LoVo (cell line): ENCODE data around the gene ADPRH.
A peak's percentile ranks its signal among the peaks of the same experiment; 100 is the strongest.
"Not testable (repeated sequence)": the region's sequence is repeated elsewhere in the genome, so short reads cannot be mapped to it uniquely, and the experiment has no call there.

Experiments
- DNase-seq: peaks from one replicate; pipeline ENCODE4 v3.0.0-alpha.2; 2016; ENCODE audit warnings: low spot score

The ADPRH gene

GRCh38 chr3:119579366-119580066 lies at the start of gene ADPRH:
TSS of gene ADPRH (plus strand) at chr3:119579492. CDS start at chr3:119582170, 2,678 bp downstream.
- peak; percentile 68 for DNase-seq

GRCh38 chr3:119529883-119530282 lies 49.4 kb upstream of the ADPRH start:
- DNase-seq, result no peak

GRCh38 chr3:119530456-119530855 lies 48.8 kb upstream of the ADPRH start:
- DNase-seq, result no peak

- DNase-seq, result no peak
Observed at GRCh38 chr3:119531151-119531550, 48.1 kb upstream of the ADPRH start.

GRCh38 chr3:119534296-119534695 lies 45.0 kb upstream of the ADPRH start:
- no peak for DNase-seq

- DNase-seq, result no peak
Observed at GRCh38 chr3:119536757-119537156, 42.5 kb upstream of the ADPRH start.

- no peak for DNase-seq
Observed at GRCh38 chr3:119538772-119539171, 40.5 kb upstream of the ADPRH start.

GRCh38 chr3:119541547-119541946 lies 37.7 kb upstream of the ADPRH start:
- DNase-seq, result no peak

GRCh38 chr3:119542168-119542767 lies 37.0 kb upstream of the ADPRH start:
- no peak for DNase-seq

- no peak for DNase-seq
Observed at GRCh38 chr3:119543147-119543546, 36.1 kb upstream of the ADPRH start.

- no peak for DNase-seq
Observed at GRCh38 chr3:119547227-119547626, 32.1 kb upstream of the ADPRH start.

GRCh38 chr3:119548341-119548740 lies 31.0 kb upstream of the ADPRH start:
- no peak for DNase-seq

- no peak for DNase-seq
Observed at GRCh38 chr3:119550192-119550910, 28.9 kb upstream of the ADPRH start.

GRCh38 chr3:119551598-119551997 lies 27.7 kb upstream of the ADPRH start:
- no peak for DNase-seq

GRCh38 chr3:119552928-119553327 lies 26.4 kb upstream of the ADPRH start:
- DNase-seq, result not testable (repeated sequence)

GRCh38 chr3:119553823-119554415 lies 25.4 kb upstream of the ADPRH start:
- DNase-seq, result no peak

- DNase-seq, result no peak
Observed at GRCh38 chr3:119555309-119555735, 24.0 kb upstream of the ADPRH start.

GRCh38 chr3:119555929-119556328 lies 23.4 kb upstream of the ADPRH start:
- no peak for DNase-seq

GRCh38 chr3:119557192-119557876 lies 22.0 kb upstream of the ADPRH start:
- DNase-seq, result no peak

GRCh38 chr3:119557877-119558269 lies 21.4 kb upstream of the ADPRH start:
- no peak for DNase-seq

GRCh38 chr3:119558626-119559317 lies 20.5 kb upstream of the ADPRH start:
- no peak for DNase-seq
